Subcutaneous abdominal adipose tissue (tissue), 5 donors: ENCODE data around the gene TEPSIN.

Experiments
- H3K27ac ChIP-seq: one replicate; pipeline ENCODE4 v1.7.0; 2013; ENCODE audit warnings: low read depth, mild to moderate bottlenecking, inconsistent platforms, low read length, moderate library complexity
- H3K27me3 ChIP-seq, 5 donors: one replicate each; pipeline ENCODE4 v1.7.0; 2013; ENCODE audit warnings: low read length in 5 of 5, inconsistent platforms in 1 of 5; ENCODE audit not compliant: control insufficient read depth in 5 of 5, insufficient read depth in 4 of 5
- H3K36me3 ChIP-seq, 5 donors: one replicate each; pipeline ENCODE4 v1.7.0; 2013; ENCODE audit warnings: low read length in 5 of 5; ENCODE audit not compliant: control insufficient read depth in 5 of 5, insufficient read depth in 5 of 5
- H3K4me1 ChIP-seq, 5 donors: one replicate each; pipeline ENCODE4 v1.7.0; 2013; ENCODE audit warnings: low read length in 5 of 5, mild to moderate bottlenecking in 3 of 5, moderate library complexity in 1 of 5; ENCODE audit not compliant: control insufficient read depth in 5 of 5, insufficient read depth in 5 of 5
- H3K4me3 ChIP-seq, 5 donors: one replicate each; pipeline ENCODE4 v1.7.0; 2013; ENCODE audit warnings: low read length in 5 of 5, low read depth in 1 of 5
- H3K9ac ChIP-seq, 5 donors: one replicate each; pipeline ENCODE4 v1.7.0; 2013; ENCODE audit warnings: low read length in 5 of 5, mild to moderate bottlenecking in 4 of 5, moderate library complexity in 3 of 5
- H3K9me3 ChIP-seq, 5 donors: one replicate each; pipeline ENCODE4 v1.7.0; 2013; ENCODE audit warnings: low read length in 5 of 5; ENCODE audit not compliant: control insufficient read depth in 5 of 5
- donor health status: healthy.
- donor health status: healthy.
- donor health status: healthy.
- donor health status: healthy.
- donor health status: healthy.

Gene TEPSIN, protein sequence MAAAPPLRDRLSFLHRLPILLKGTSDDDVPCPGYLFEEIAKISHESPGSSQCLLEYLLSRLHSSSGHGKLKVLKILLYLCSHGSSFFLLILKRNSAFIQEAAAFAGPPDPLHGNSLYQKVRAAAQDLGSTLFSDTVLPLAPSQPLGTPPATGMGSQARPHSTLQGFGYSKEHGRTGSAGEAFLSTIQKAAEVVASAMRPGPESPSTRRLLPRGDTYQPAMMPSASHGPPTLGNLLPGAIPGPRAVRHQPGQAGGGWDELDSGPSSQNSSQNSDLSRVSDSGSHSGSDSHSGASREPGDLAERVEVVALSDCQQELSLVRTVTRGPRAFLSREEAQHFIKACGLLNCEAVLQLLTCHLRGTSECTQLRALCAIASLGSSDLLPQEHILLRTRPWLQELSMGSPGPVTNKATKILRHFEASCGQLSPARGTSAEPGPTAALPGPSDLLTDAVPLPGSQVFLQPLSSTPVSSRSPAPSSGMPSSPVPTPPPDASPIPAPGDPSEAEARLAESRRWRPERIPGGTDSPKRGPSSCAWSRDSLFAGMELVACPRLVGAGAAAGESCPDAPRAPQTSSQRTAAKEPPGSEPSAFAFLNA

DNA sequence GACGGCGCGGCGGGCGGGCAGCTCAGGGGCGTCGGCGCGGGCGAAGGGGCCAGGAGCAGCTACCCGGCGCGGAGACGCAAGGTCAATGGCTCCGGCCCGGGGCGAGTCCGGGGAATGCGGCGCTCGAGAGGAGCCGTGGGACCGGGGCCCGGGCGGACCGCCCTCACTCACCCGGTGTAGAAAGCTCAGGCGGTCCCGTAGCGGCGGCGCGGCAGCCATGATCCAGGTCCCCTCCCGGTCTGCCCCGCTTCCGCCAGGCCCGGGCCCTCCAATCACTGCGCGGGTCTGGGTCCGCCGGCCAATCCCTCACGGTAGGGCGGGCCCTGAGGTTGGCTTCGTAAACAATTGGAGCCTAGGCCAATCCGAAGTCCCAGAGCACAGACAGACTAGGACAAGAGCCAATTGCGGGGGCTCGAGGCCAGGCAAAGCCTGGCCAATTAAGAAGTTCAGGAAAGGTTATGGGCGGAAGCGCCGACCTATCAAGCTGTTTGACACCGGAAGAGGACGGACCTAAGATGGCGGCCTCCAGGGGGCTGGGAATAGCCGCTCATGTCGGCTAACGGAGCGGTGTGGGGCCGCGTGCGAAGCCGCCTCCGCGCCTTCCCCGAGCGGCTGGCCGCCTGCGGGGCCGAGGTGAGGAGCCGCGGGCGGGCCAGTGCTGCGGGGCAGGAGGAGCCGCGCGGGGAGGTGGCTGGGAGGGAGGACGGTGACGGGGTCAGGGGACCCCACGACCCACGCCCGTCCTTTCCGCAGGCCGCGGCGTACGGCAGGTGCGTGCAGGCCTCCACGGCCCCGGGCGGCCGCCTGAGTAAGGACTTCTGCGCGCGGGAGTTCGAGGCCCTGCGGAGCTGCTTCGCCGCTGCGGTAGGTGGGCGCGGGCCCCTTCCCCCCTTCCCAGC lies at the start of gene TEPSIN, which contains the start of gene NDUFAF8:
Gene TEPSIN (minus strand): TSS at position 241 of the 899 bp plus-strand sequence. CDS start 22 bp downstream, at position 219.
Gene NDUFAF8 (plus strand): TSS at position 504 of the 899 bp plus-strand sequence. CDS start 46 bp downstream, at position 550.
- Histone ChIP-seq H3K9ac (peak within 1 kb of the TSS; percentile 48 to 94 (median 92)), H3K9me3 (no peaks in the 10 kb centered on the region), H3K4me3 (peak within 1 kb of the TSS; percentile 84 to 99 (median 95)), H3K27ac (peak within 1 kb of the TSS; percentile 69), H3K27me3 (no peaks in the 10 kb centered on the region), H3K36me3 (peaks cover 0 to 15% (median 3%) of the 10 kb centered on the region in 5 donors), H3K4me1 (peaks cover 12 to 35% (median 31%) of the 10 kb centered on the region in 5 donors)

DNA sequence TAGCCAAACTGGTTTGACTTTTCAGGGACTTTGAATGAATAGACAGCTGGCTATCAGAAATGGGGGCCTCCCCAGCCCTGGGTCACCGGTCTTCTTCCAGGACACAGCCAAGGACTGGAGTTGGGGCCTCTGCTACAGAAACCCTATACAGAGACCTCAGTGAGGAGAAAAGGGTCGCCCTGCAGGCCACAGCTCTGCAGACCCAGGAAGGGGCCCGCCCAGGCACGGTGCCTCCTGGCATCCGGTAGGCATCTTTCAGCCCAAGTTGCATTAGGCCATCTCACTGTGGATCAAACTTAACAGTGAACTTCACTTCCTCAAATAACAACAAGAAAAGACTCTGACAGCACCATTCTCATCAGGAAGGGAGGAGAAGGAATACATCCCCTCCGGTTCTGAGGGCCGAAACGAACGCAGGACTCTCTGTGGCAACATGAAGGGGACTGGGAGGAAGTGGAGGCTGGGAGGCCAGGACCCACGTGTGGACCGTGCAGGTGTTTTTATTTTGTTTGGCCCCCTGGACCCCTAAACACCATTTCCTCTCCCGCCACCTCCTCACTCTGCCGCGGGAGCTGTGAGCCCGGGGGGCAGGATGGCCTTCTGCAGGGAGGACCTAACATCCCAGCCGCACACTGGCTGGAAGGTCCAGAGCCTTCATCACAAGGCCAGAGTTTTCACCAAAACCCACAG lies 49.0 kb upstream of the TEPSIN start:
- no peaks in the 10 kb centered on the region for H3K9me3 ChIP-seq
- H3K36me3 ChIP-seq, result peaks cover 4 to 46% (median 28%) of the 10 kb centered on the region in 5 donors
- H3K4me3 ChIP-seq, result no peak overlapping the region
- H3K4me1 ChIP-seq, result peaks cover 4 to 51% (median 39%) of the 10 kb centered on the region in 5 donors
- H3K9ac ChIP-seq, result no peak overlapping the region
- H3K27ac ChIP-seq, result no peak overlapping the region
- no peaks in the 10 kb centered on the region for H3K27me3 ChIP-seq

DNA sequence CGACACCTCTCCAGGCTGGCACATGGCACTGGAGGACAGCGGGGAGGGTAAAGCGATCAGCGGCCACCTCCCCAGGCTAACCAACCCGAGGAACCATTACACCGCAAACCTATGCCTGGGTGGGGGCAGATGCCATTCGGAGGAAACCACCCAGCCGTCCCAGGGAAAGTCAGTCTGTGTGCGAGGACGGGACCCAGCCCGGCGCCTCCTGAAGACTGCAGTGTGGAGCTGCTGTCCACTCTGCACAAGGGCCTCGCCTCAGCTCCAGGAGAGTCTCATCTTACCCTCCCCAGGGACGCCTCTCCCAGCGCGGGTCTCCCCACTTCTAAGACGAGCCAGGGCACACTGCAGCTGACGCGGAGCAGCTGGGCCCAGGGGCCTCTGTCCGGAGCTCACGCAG lies 48.3 kb upstream of the TEPSIN start:
- H3K36me3 ChIP-seq, result peaks cover 4 to 53% (median 33%) of the 10 kb centered on the region in 5 donors
- H3K4me1 ChIP-seq, result peaks cover 4 to 45% (median 35%) of the 10 kb centered on the region in 5 donors

DNA sequence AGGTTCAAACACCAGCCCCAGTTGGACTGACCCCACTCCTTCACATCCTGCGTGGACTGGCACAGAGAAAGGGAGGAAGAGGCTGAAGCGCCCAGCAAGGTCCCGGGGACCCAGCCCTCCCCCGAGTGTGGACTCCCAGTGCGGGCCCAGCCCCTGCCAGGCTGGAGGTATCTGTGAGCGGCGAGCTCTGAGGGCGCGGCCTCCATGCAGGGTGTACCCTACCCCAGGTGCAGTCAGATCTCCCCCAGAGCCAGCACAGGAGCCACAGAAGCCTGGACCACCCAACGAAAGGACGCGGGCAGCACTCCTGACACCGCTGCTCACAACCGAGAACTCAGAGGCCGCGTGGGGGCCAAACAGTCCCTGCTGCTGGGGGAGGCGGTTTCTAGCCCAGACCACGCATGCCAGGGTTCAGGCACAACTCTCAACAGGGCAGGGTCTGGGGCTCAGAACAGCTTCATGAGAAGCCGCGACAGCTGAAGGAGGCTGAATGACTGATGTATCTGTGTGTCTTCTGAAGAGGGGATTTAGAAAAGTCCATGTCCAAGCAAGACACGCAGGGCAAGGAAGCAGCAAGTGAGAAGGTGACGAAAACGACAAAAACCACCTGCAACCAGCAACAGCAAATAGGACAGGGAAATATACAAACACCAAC lies 47.8 kb upstream of the TEPSIN start:
- Histone ChIP-seq H3K36me3 (peaks cover 4 to 58% (median 39%) of the 10 kb centered on the region in 5 donors), H3K9me3 (no peaks in the 10 kb centered on the region), H3K4me3 (peak overlapping the region in 1 of 5 donors; percentile 65), H3K4me1 (peaks cover 4 to 41% (median 34%) of the 10 kb centered on the region in 5 donors), H3K27ac (peak overlapping the region; percentile 87), H3K9ac (peak overlapping the region in 2 of 5 donors; percentile 42 to 75), H3K27me3 (no peaks in the 10 kb centered on the region)

More for the DNA sequence above, 48.3 kb upstream of the TEPSIN start:
- Histone ChIP-seq H3K9ac (no peak overlapping the region), H3K27ac (no peak overlapping the region), H3K27me3 (no peaks in the 10 kb centered on the region), H3K9me3 (no peaks in the 10 kb centered on the region), H3K4me3 (no peak overlapping the region)

DNA sequence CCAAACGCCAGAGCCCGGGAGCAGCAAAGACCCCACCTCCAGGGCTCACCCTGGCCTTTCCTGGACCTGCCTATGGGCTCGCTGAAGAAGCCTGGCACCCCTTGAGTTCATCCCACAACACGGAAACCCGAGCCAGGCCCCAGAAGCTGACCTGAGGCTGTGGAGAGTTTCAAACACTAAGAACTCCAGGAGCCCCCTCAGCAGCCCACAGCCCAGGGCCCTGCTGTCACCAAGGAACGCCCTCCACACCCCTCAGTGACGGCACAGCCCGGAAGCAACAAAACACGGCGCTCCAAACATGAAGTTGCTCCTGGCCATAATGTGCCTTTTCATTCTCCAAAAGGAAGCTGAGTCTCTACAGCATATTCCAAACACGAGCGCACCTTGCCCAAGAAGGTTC lies 47.0 kb upstream of the TEPSIN start:
- Histone ChIP-seq H3K36me3 (peaks cover 4 to 62% (median 39%) of the 10 kb centered on the region in 5 donors), H3K4me1 (peaks cover 4 to 36% (median 31%) of the 10 kb centered on the region in 5 donors)

DNA sequence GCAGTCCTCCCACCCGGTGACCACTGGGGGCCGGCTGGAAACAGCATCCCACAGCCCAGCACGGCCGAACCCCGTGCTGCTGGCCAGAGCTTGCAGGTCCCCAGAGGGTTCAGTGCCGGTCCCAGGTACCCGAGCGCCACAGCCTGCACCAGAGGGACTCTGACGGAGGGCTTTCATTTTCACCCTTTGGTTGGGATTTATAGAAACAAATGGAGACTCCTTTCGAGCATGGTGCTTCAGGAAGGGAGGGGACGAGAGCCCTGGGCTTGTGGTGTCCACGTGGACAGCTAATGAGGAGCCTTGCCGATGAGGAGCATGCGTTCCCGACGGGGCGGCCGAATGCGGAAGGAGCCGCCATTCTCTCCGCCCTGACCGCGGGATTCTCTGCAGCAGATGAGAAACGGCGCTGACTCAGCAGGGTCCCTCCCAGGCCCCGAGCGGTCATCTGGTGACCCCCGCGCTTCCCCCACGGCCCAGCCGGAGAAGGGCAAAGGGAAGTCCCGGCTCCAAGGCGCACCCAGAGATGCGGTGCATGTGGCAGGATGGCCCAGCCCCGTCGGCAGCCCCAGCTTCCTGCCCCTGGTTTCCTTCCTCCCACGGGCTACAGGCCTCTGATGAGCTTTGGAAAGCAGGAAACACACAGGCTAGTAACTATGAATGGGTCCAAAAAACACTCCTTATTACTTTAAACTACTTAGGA lies 46.5 kb upstream of the TEPSIN start:
- H3K27me3 ChIP-seq, result no peaks in the 10 kb centered on the region
- peaks cover 4 to 36% (median 31%) of the 10 kb centered on the region in 5 donors for H3K4me1 ChIP-seq
- H3K36me3 ChIP-seq, result peaks cover 4 to 61% (median 42%) of the 10 kb centered on the region in 5 donors
- H3K9ac ChIP-seq, result peak overlapping the region in 4 of 5 donors; percentile 42 to 75 (median 64)
- no peaks in the 10 kb centered on the region for H3K9me3 ChIP-seq
- peak overlapping the region; percentile 44 to 65 (median 58) for H3K4me3 ChIP-seq
- peak overlapping the region; percentile 87 for H3K27ac ChIP-seq

More for the DNA sequence above, 47.0 kb upstream of the TEPSIN start:
- peak overlapping the region in 4 of 5 donors; percentile 56 to 65 (median 60) for H3K4me3 ChIP-seq
- H3K27me3 ChIP-seq, result no peaks in the 10 kb centered on the region
- no peaks in the 10 kb centered on the region for H3K9me3 ChIP-seq
- peak overlapping the region in 3 of 5 donors; percentile 42 to 75 (median 56) for H3K9ac ChIP-seq
- H3K27ac ChIP-seq, result peak overlapping the region; percentile 87

DNA sequence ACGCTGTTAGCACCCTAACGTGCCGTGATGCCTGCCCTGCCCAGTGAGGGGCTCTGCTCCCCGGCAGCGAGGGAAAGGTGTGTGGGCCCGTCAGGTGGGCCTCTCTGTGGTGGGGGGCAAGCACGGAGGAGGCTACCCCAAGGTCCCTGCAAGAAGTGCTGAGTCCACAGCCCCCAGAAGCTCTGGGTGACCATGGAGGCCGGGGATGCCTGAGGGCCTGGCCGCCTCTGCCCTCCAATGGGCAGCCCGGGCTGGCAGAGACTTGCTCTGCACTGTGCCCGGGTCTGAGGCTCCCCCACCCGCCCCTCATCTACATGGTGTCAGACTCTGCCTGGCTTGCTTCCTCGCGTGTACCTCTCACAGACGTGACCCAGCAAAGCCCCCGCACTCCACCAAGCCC lies 44.0 kb upstream of the TEPSIN start:
- Histone ChIP-seq H3K4me1 (peaks cover 4 to 42% (median 36%) of the 10 kb centered on the region in 5 donors), H3K27ac (no peak overlapping the region), H3K36me3 (peaks cover 0 to 64% (median 51%) of the 10 kb centered on the region in 5 donors), H3K4me3 (no peak overlapping the region), H3K27me3 (no peaks in the 10 kb centered on the region), H3K9me3 (no peaks in the 10 kb centered on the region), H3K9ac (no peak overlapping the region)

DNA sequence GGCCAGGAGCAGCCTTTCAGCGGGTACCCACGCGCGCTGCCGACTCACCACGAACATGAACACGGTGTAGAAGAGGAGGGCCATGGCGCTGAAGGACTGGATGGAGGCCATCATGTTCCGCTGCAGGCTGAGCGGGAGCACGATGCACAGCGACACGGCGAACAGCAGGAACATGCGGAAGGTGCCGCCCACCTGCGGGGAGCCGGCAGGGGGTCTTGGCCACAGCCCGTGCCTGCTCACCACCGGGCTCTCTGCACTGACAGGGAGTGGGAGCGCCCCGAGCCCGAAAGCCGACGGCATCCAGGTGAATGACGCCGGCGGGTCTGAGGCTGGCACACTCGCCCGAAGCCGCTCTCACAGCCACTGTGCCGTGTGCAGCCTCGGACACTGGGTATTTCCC lies 43.3 kb upstream of the TEPSIN start:
- Histone ChIP-seq H3K4me3 (no peak overlapping the region), H3K27ac (no peak overlapping the region), H3K27me3 (no peaks in the 10 kb centered on the region), H3K4me1 (peaks cover 4 to 39% (median 29%) of the 10 kb centered on the region in 5 donors), H3K9me3 (no peaks in the 10 kb centered on the region), H3K36me3 (peaks cover 0 to 63% (median 47%) of the 10 kb centered on the region in 5 donors), H3K9ac (no peak overlapping the region)
